HCT116 (cell line): Measurements from ENCODE around the gene SERGEF.

Experiments used
- CEBPB ChIP-seq: IDR thresholded peaks from 2 replicates; pipeline ENCODE4 v1.6.1; 2012; ENCODE audit warnings: low read depth
- EGR1 ChIP-seq: IDR thresholded peaks from 2 replicates; pipeline ENCODE4 v1.6.1; 2012; ENCODE audit warnings: low read depth
- EZH2 ChIP-seq: fragments of 200-600 bp; sonication (generic); IDR thresholded peaks from 2 replicates; pipeline ENCODE4 v1.6.1; 2017; ENCODE audit warnings: antibody characterized with exemption, mixed run types
- EZH2phosphoT487 ChIP-seq: fragments of 200-600 bp; IDR thresholded peaks from 2 replicates; pipeline ENCODE4 v1.6.1; 2018; ENCODE audit warnings: antibody characterized with exemption, borderline replicate concordance
- POLR2A ChIP-seq: IDR thresholded peaks from 2 replicates; pipeline ENCODE4 v1.7.0; 2011; ENCODE audit warnings: borderline replicate concordance; ENCODE audit not compliant: insufficient read depth, insufficient read length; ENCODE audit errors: extremely low read depth
- POLR2AphosphoS5 ChIP-seq: IDR thresholded peaks from 2 replicates; pipeline ENCODE4 v1.6.1; 2011; ENCODE audit warnings: mild to moderate bottlenecking, low read depth, low read length, moderate library complexity
- RAD21 ChIP-seq: IDR thresholded peaks from 2 replicates; pipeline ENCODE4 v1.6.1; 2012; ENCODE audit warnings: low read depth, mild to moderate bottlenecking
- SIN3A ChIP-seq: IDR thresholded peaks from 2 replicates; pipeline ENCODE4 v1.6.1; 2012; ENCODE audit warnings: low read depth
- SP1 ChIP-seq: IDR thresholded peaks from 2 replicates; pipeline ENCODE4 v1.6.1; 2012; ENCODE audit warnings: low read depth
- YY1 ChIP-seq: IDR thresholded peaks from 2 replicates; pipeline ENCODE4 v1.6.1; 2011; ENCODE audit warnings: low read length, low read depth, moderate library complexity, mild to moderate bottlenecking; ENCODE audit not compliant: insufficient replicate concordance; ENCODE audit errors: extremely low read depth
- TF ChIP-seq, protein P1 (sequence below), 3 experiments: fragments of 200-600 bp in 1 of 3; sonication (generic) in 1 of 3; IDR thresholded peaks in 2 of 3; conservative IDR thresholded peaks in 1 of 3; 2 replicates each; pipeline ENCODE4 v1.5.1; 2012 to 2017; ENCODE audit warnings: low read depth in 2 of 3, low read length in 2 of 3, antibody characterized with exemption in 1 of 3, borderline replicate concordance in 1 of 3, control low read depth in 1 of 3, mild to moderate bottlenecking in 1 of 3, mixed read lengths in 1 of 3, mixed run types in 1 of 3, moderate library complexity in 1 of 3; ENCODE audit not compliant: insufficient read depth in 1 of 3
- TF ChIP-seq, protein P2 (sequence below): IDR thresholded peaks from 2 replicates; pipeline ENCODE4 v1.6.1; 2012; ENCODE audit warnings: low read depth

DNA sequence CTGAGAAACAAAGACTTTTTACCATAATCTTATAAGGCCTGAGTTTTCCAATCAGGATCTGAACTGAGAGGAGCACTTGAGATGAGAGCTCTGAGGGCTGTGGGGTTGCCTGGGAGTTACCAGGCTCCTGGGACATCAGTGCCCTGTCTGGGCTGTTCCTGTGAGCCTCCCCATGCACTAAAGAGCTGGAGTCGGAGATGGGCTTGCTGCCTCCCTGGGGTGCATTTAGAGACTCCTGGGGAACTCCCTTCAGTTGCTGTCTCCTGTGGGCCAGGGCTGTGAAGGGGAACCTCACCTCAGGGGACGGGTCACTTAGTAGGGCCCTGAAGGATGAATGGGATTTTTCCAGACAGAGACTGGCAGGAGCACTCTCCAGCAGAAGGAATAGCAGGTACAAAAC lies 244.9 kb downstream of the SERGEF start:
- TF ChIP-seq, protein P1, sequence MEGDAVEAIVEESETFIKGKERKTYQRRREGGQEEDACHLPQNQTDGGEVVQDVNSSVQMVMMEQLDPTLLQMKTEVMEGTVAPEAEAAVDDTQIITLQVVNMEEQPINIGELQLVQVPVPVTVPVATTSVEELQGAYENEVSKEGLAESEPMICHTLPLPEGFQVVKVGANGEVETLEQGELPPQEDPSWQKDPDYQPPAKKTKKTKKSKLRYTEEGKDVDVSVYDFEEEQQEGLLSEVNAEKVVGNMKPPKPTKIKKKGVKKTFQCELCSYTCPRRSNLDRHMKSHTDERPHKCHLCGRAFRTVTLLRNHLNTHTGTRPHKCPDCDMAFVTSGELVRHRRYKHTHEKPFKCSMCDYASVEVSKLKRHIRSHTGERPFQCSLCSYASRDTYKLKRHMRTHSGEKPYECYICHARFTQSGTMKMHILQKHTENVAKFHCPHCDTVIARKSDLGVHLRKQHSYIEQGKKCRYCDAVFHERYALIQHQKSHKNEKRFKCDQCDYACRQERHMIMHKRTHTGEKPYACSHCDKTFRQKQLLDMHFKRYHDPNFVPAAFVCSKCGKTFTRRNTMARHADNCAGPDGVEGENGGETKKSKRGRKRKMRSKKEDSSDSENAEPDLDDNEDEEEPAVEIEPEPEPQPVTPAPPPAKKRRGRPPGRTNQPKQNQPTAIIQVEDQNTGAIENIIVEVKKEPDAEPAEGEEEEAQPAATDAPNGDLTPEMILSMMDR (IDR thresholded peaks at IDR 0.05 in 2 of 3, conservative IDR thresholded peaks at IDR 0.05 in 1 of 3; ENCODE audit: borderline replicate concordance in 1 of 3, insufficient read depth in 1 of 3, low read depth in 2 of 3, low read length in 2 of 3) = no peak
- TF ChIP-seq SIN3A (no peak), CEBPB (no peak), POLR2A (no peak), EZH2 (no peak), EGR1 (no peak), YY1 (no peak), POLR2AphosphoS5 (no peak), EZH2phosphoT487 (no peak), RAD21 (no peak), SP1 (no peak)
- TF ChIP-seq, protein P2, sequence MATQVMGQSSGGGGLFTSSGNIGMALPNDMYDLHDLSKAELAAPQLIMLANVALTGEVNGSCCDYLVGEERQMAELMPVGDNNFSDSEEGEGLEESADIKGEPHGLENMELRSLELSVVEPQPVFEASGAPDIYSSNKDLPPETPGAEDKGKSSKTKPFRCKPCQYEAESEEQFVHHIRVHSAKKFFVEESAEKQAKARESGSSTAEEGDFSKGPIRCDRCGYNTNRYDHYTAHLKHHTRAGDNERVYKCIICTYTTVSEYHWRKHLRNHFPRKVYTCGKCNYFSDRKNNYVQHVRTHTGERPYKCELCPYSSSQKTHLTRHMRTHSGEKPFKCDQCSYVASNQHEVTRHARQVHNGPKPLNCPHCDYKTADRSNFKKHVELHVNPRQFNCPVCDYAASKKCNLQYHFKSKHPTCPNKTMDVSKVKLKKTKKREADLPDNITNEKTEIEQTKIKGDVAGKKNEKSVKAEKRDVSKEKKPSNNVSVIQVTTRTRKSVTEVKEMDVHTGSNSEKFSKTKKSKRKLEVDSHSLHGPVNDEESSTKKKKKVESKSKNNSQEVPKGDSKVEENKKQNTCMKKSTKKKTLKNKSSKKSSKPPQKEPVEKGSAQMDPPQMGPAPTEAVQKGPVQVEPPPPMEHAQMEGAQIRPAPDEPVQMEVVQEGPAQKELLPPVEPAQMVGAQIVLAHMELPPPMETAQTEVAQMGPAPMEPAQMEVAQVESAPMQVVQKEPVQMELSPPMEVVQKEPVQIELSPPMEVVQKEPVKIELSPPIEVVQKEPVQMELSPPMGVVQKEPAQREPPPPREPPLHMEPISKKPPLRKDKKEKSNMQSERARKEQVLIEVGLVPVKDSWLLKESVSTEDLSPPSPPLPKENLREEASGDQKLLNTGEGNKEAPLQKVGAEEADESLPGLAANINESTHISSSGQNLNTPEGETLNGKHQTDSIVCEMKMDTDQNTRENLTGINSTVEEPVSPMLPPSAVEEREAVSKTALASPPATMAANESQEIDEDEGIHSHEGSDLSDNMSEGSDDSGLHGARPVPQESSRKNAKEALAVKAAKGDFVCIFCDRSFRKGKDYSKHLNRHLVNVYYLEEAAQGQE = no peak
